ENCODE data around the gene C2orf74. TPM values are rescaled to one million over a fixed set of nuclear protein-coding genes. Genes with fewer than 3 reads are reported as not detected.

The C2orf74 gene
- total and polyA plus RNA-seq, 7 donors: 7.1 to 16.6 (median 13.4) TPM

DNA sequence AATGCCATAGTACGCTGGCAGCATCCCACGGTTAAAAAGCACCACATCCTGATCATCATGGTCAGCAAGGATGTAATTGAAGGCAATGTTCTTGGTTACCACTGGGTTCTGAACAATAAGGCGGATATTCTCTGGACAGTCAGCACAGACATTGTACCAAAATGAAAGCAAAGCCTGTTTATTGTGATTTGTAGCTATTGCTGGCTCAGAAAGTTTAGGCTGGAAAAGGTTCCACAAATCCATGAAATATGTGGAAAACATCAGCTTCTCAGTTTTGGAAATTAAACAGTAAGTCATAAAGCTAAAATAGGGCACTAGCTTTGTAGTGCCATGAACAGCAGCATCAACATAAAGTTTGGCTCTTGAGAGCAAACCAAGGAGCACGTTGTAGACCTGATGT, 52.2 kb downstream of the C2orf74 start:
- DNase-seq: no peak
- no peak overlapping the region for H3K4me3 ChIP-seq
- no peaks in the 10 kb centered on the region for H3K9me3 ChIP-seq
- 84 to 92% (median 85%) methylated on average over 4 of the region's 4 CpGs for WGBS, 3 donors
- TF ChIP-seq, protein P1, sequence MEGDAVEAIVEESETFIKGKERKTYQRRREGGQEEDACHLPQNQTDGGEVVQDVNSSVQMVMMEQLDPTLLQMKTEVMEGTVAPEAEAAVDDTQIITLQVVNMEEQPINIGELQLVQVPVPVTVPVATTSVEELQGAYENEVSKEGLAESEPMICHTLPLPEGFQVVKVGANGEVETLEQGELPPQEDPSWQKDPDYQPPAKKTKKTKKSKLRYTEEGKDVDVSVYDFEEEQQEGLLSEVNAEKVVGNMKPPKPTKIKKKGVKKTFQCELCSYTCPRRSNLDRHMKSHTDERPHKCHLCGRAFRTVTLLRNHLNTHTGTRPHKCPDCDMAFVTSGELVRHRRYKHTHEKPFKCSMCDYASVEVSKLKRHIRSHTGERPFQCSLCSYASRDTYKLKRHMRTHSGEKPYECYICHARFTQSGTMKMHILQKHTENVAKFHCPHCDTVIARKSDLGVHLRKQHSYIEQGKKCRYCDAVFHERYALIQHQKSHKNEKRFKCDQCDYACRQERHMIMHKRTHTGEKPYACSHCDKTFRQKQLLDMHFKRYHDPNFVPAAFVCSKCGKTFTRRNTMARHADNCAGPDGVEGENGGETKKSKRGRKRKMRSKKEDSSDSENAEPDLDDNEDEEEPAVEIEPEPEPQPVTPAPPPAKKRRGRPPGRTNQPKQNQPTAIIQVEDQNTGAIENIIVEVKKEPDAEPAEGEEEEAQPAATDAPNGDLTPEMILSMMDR (IDR thresholded peaks at IDR 0.05): no peak
- H3K4me1 ChIP-seq: peaks cover 22% of the 10 kb centered on the region
- H3K36me3 ChIP-seq (ENCODE audit: insufficient read depth in 1 of 2, low read depth in 1 of 2): peaks cover 0 to 73% of the 10 kb centered on the region in 2 donors
- H3K27me3 ChIP-seq (ENCODE audit: insufficient read depth in 3 of 3, low read length in 2 of 3): no peaks in the 10 kb centered on the region
- no peak for ATAC-seq
- intact Hi-C loops (cut with DNase I): no loop called here
- no peak overlapping the region for H3K27ac ChIP-seq

Other genes starting within 250 kb of the C2orf74 start
- 10 to 100 TPM; 20.9 to 29.2 (median 22.5) TPM for gene PEX13, start 144.5 kb upstream of the C2orf74 start, total RNA-seq
- gene PEX13, start 144.5 kb upstream of the C2orf74 start, polyA plus RNA-seq: 10 to 100 TPM; 11.3 to 23.5 (median 13.8) TPM
- 1 to 10 TPM; 1.8 to 5.1 (median 3.8) TPM for gene PUS10, start 143.9 kb upstream of the C2orf74 start, total RNA-seq
- 1 to 10 TPM; 1.4 to 2.9 (median 1.6) TPM for gene PUS10, start 143.9 kb upstream of the C2orf74 start, polyA plus RNA-seq
- gene SANBR, start 96.3 kb upstream of the C2orf74 start, total RNA-seq: 1 to 10 TPM; 2.3 to 5.0 (median 2.9) TPM
- 1 to 10 TPM; 1.6 to 2.3 (median 1.6) TPM for gene SANBR, start 96.3 kb upstream of the C2orf74 start, polyA plus RNA-seq

Measured in psoas muscle (tissue), 8 donors.